Upper lobe of left lung (tissue), 6 donors: Measurements from ENCODE around the gene UTRN. TPM values are rescaled to one million over a fixed set of nuclear protein-coding genes. Genes with fewer than 3 reads are reported as not detected.

ENCODE experiments used
- ATAC-seq, 2 donors: fragments of 200-7000 bp; cut with Tn5 transposase; one replicate each; pipeline ENCODE4 v1.9.1; 2022; ENCODE audit warnings: mild to moderate bottlenecking in 2 of 2, moderate library complexity in 2 of 2; ENCODE audit not compliant: low FRiP score in 2 of 2
- DNase-seq, 2 donors: peaks; one replicate each; pipeline ENCODE4 v3.0.0-alpha.2; 2019 to 2020
- H3K27ac ChIP-seq, 4 donors: fragments of 200-600 bp; sonication (generic); one replicate each; pipeline ENCODE4 v1.5.1; 2016 to 2019
- H3K27me3 ChIP-seq, 4 donors: fragments of 200-600 bp; sonication (generic); one replicate each; pipeline ENCODE4 v1.5.1; 2017 to 2019
- H3K36me3 ChIP-seq, 4 donors: fragments of 200-600 bp; sonication (generic); one replicate each; pipeline ENCODE4 v1.5.1; 2016 to 2019
- H3K4me1 ChIP-seq, 4 donors: fragments of 200-600 bp; sonication (generic); one replicate each; pipeline ENCODE4 v1.5.1; 2018 to 2019
- H3K4me3 ChIP-seq, 4 donors: fragments of 200-600 bp; sonication (generic); one replicate each; pipeline ENCODE4 v1.5.1; 2017 to 2019; ENCODE audit warnings: mild to moderate bottlenecking in 2 of 4, moderate library complexity in 1 of 4
- H3K9me3 ChIP-seq, 4 donors: fragments of 200-600 bp; sonication (generic); one replicate each; pipeline ENCODE4 v1.5.1; 2018 to 2019
- CTCF ChIP-seq, 6 experiments: fragments of 450-650 bp in 4 of 6; fragments of 200-600 bp in 2 of 6; sonication (generic) in 2 of 6; IDR thresholded peaks; one replicate each; pipeline ENCODE4 v1.5.1; 2016 to 2019; ENCODE audit warnings: antibody characterized with exemption in 6 of 6
- EP300 ChIP-seq, 4 donors: sonication (generic); formaldehyde crosslinking; IDR thresholded peaks; one replicate each; pipeline ENCODE4 v1.5.1; 2017; ENCODE audit warnings: antibody characterized with exemption in 4 of 4, control low read depth in 2 of 4
- POLR2A ChIP-seq, 4 donors: fragments of 450-650 bp; IDR thresholded peaks; one replicate each; pipeline ENCODE4 v1.5.1; 2016 to 2017; ENCODE audit warnings: antibody characterized with exemption in 4 of 4, mild to moderate bottlenecking in 2 of 4
- POLR2AphosphoS5 ChIP-seq, 2 donors: sonication (generic); formaldehyde crosslinking; IDR thresholded peaks; one replicate each; pipeline ENCODE4 v1.5.1; 2017; ENCODE audit warnings: antibody characterized with exemption in 2 of 2
- WGBS, 2 donors: methylation state at CpG; one replicate each; pipeline ENCODE4 v1.1.5; 2017 to 2018; 5-methylcytosine and 5-hydroxymethylcytosine counted together
- total RNA-seq, 6 donors: library from RNA; depleted of rRNA in 4 of 6; stranded (reverse); fragments of >200 nt in 4 of 6; gene quantifications; one replicate each; pipeline versions ENCODE4 v1.1.0 to v1.2.1, GENCODE V29; 2016 to 2021
- donor health status: DM: no; HTN: no; CAD: no; lungs with moderate emphysema.
- donor health status: DM: no; HTN: yes; CAD: no; lungs with severe emphysema.

The UTRN gene
- total RNA-seq, 6 donors from 2014 or later = 209 to 637 (median 340) TPM

- no peaks in the 10 kb centered on the region for H3K27me3 ChIP-seq
- DNase-seq = no peak
- TF ChIP-seq POLR2A (IDR thresholded peaks at IDR 0.05) (no peak), POLR2AphosphoS5 (IDR thresholded peaks at IDR 0.05) (no peak), CTCF (IDR thresholded peaks at IDR 0.05) (no peak), EP300 (IDR thresholded peaks at IDR 0.05) (no peak)
- 55 to 61% methylated on average over 5 of the region's 5 CpGs for WGBS, 2 donors
- ATAC-seq = peak in 1 of 2 donors; percentile 22
- H3K9me3 ChIP-seq = no peaks in the 10 kb centered on the region
- no peaks in the 10 kb centered on the region for H3K36me3 ChIP-seq
- H3K27ac ChIP-seq = peak overlapping the region; percentile 39 to 65 (median 57)
- no peak overlapping the region for H3K4me3 ChIP-seq
- H3K4me1 ChIP-seq = peaks cover 26 to 55% (median 37%) of the 10 kb centered on the region in 4 donors
Measured at GRCh38 chr6:144327081-144327480, 41.9 kb downstream of the UTRN start.

GRCh38 chr6:144330017-144330987 lies 45.2 kb downstream of the UTRN start:
- no peaks in the 10 kb centered on the region for H3K9me3 ChIP-seq
- TF ChIP-seq CTCF (IDR thresholded peaks at IDR 0.05) = no peak
- TF ChIP-seq EP300 (IDR thresholded peaks at IDR 0.05) = peak in 1 of 4 donors; percentile 69
- TF ChIP-seq POLR2AphosphoS5 (IDR thresholded peaks at IDR 0.05) = peak; percentile 56 to 62
- 65 to 67% methylated on average over 10 of the region's 10 CpGs for WGBS, 2 donors
- H3K4me1 ChIP-seq = peaks cover 42 to 68% (median 51%) of the 10 kb centered on the region in 4 donors
- H3K27me3 ChIP-seq = no peaks in the 10 kb centered on the region
- peak; percentile 77 to 94 for ATAC-seq
- H3K27ac ChIP-seq = peak overlapping the region; percentile 37 to 73 (median 55)
- no peaks in the 10 kb centered on the region for H3K36me3 ChIP-seq
- DNase-seq = peak in 1 of 2 donors; percentile 87
- peak overlapping the region in 3 of 4 donors; percentile 16 to 37 (median 34) for H3K4me3 ChIP-seq

- WGBS, 2 donors = 60 to 66% methylated on average over 8 of the region's 8 CpGs
- ATAC-seq (no peak), DNase-seq (no peak)
- Histone ChIP-seq H3K4me1 (peaks cover 50 to 73% (median 56%) of the 10 kb centered on the region in 4 donors), H3K27me3 (no peaks in the 10 kb centered on the region), H3K36me3 (no peaks in the 10 kb centered on the region), H3K9me3 (no peaks in the 10 kb centered on the region), H3K27ac (peak overlapping the region in 3 of 4 donors; percentile 7 to 53 (median 25)), H3K4me3 (peak overlapping the region in 3 of 4 donors; percentile 16 to 37 (median 34))
- no peak for TF ChIP-seq EP300 (IDR thresholded peaks at IDR 0.05)
- no peak for TF ChIP-seq POLR2AphosphoS5 (IDR thresholded peaks at IDR 0.05)
- TF ChIP-seq POLR2A (IDR thresholded peaks at IDR 0.05) = no peak
- TF ChIP-seq CTCF (IDR thresholded peaks at IDR 0.05) = no peak
Measured at GRCh38 chr6:144331491-144331969, 46.4 kb downstream of the UTRN start.

- no peaks in the 10 kb centered on the region for H3K9me3 ChIP-seq
- H3K27me3 ChIP-seq = no peaks in the 10 kb centered on the region
- peak overlapping the region in 2 of 4 donors; percentile 34 to 37 for H3K4me3 ChIP-seq
- H3K4me1 ChIP-seq = peaks cover 48 to 68% (median 51%) of the 10 kb centered on the region in 4 donors
- TF ChIP-seq POLR2AphosphoS5 (IDR thresholded peaks at IDR 0.05) (no peak), CTCF (IDR thresholded peaks at IDR 0.05) (no peak), EP300 (IDR thresholded peaks at IDR 0.05) (no peak), POLR2A (IDR thresholded peaks at IDR 0.05) (no peak)
- peak overlapping the region in 1 of 4 donors; percentile 7 for H3K27ac ChIP-seq
- ATAC-seq (no peak), DNase-seq (no peak)
- H3K36me3 ChIP-seq = no peaks in the 10 kb centered on the region
- WGBS, 2 donors = 64 to 79% methylated on average over 3 of the region's 3 CpGs
Measured at GRCh38 chr6:144332177-144332576, 47.0 kb downstream of the UTRN start.
